Fibroblast of the aortic adventitia (primary cell): Measurements from ENCODE around the gene FKBP15. TPM values are rescaled to one million over a fixed set of nuclear protein-coding genes. Genes with fewer than 3 reads are reported as not detected.
"Not testable (repeated sequence)": the region's sequence is repeated elsewhere in the genome, so short reads cannot be mapped to it uniquely, and the experiment has no call there.

Source experiments
- DNase-seq: peaks from one replicate; pipeline ENCODE4 v3.0.0-alpha.2; 2010; ENCODE audit warnings: low read depth
- H3K4me3 ChIP-seq: 2 replicates; pipeline ENCODE4 v1.5.1; 2011; ENCODE audit warnings: low read depth, mild to moderate bottlenecking, control low read depth, low read length, moderate library complexity
- total RNA-seq: library from RNA; depleted of rRNA; stranded (reverse); fragments of >200 nt; gene quantifications from 2 replicates; pipeline ENCODE4 v1.2.3, GENCODE V29; 2012; ENCODE audit warnings: low replicate concordance
- TF ChIP-seq, protein P1 (sequence below): IDR thresholded peaks from 2 replicates; pipeline ENCODE4 v1.5.1; 2011; ENCODE audit warnings: mild to moderate bottlenecking, low read length, control low read depth, inconsistent platforms; ENCODE audit not compliant: insufficient read depth

The FKBP15 gene
- total RNA-seq, 1 donor, result 27.7 TPM

GRCh38 chr9:113129466-113129865, 91.6 kb downstream of the FKBP15 start:
- no peak for DNase-seq
- no peak overlapping the region for H3K4me3 ChIP-seq
- TF ChIP-seq, protein P1, sequence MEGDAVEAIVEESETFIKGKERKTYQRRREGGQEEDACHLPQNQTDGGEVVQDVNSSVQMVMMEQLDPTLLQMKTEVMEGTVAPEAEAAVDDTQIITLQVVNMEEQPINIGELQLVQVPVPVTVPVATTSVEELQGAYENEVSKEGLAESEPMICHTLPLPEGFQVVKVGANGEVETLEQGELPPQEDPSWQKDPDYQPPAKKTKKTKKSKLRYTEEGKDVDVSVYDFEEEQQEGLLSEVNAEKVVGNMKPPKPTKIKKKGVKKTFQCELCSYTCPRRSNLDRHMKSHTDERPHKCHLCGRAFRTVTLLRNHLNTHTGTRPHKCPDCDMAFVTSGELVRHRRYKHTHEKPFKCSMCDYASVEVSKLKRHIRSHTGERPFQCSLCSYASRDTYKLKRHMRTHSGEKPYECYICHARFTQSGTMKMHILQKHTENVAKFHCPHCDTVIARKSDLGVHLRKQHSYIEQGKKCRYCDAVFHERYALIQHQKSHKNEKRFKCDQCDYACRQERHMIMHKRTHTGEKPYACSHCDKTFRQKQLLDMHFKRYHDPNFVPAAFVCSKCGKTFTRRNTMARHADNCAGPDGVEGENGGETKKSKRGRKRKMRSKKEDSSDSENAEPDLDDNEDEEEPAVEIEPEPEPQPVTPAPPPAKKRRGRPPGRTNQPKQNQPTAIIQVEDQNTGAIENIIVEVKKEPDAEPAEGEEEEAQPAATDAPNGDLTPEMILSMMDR, result no peak

GRCh38 chr9:113125386-113126035, 95.6 kb downstream of the FKBP15 start:
- no peak for DNase-seq
- TF ChIP-seq, protein P1, result no peak
- no peak overlapping the region for H3K4me3 ChIP-seq

DNA sequence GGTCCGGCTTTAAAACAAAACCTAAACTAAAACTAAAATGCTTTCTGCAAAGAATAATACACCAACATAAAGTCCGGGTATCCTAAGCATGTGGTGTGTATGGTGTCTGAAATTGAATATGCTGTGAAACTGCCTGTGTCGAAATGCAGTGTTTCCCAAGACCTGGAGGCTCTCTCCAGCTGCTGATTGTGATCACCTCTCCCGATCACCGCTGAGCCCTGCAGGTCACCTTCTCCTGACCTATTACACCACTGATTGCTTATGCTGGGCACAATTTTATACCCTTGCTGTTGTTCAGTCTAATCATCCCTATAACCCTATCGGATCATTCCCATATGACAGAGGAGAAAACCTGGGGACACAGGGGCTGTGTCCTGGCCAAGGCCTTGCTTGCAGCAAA, 102.2 kb downstream of the FKBP15 start:
- DNase-seq, H3K4me3 ChIP-seq: not testable (repeated sequence)

Other genes with a start within 250 kb of the FKBP15 start
- 4.3 and 4.4 TPM in 2 replicates for gene ZNF883, start 209.1 kb downstream of the FKBP15 start, total RNA-seq
- 0.82 and 3.6 TPM in 2 replicates for gene ZFP37, start 164.6 kb downstream of the FKBP15 start, total RNA-seq
- gene SLC31A2, start 70.3 kb downstream of the FKBP15 start, total RNA-seq, result 7.0 and 8.0 TPM in 2 replicates
- 15.2 and 32.9 TPM in 2 replicates for gene SLC31A1, start 267 bp upstream of the FKBP15 start, total RNA-seq
- gene CDC26, start 54.3 kb upstream of the FKBP15 start, total RNA-seq, result 57.1 and 124 TPM in 2 replicates
- 24.0 and 25.9 TPM in 2 replicates for gene PRPF4, start 54.4 kb upstream of the FKBP15 start, total RNA-seq
- gene RNF183, start 82.1 kb upstream of the FKBP15 start, total RNA-seq, result not detected in 2 replicates
- 0.33 and 2.4 TPM in 2 replicates for gene WDR31, start 119.0 kb upstream of the FKBP15 start, total RNA-seq
- not detected in 2 replicates for gene BSPRY, start 128.3 kb upstream of the FKBP15 start, total RNA-seq
- 7.8 and 9.5 TPM in 2 replicates for gene HDHD3, start 155.7 kb upstream of the FKBP15 start, total RNA-seq
- gene ALAD, start 180.0 kb upstream of the FKBP15 start, total RNA-seq, result 17.0 and 37.9 TPM in 2 replicates
- gene POLE3, start 189.4 kb upstream of the FKBP15 start, total RNA-seq, result 15.5 and 49.7 TPM in 2 replicates
- gene C9orf43, start 189.5 kb upstream of the FKBP15 start, total RNA-seq, result 0.63 and 1.7 TPM in 2 replicates
- gene RGS3, start 242.4 kb upstream of the FKBP15 start, total RNA-seq, result 22.2 and 48.9 TPM in 2 replicates